ENCODE data around the gene DHRS2.

- TF ChIP-seq CTCF (IDR thresholded peaks at IDR 0.05) (no peak), POLR2A (IDR thresholded peaks at IDR 0.05) (no peak)
Observed at GRCh38 chr14:23601845-23602180, 34.4 kb upstream of the DHRS2 start.
